ENCODE measurements around the gene DYDC2.
"Not testable (repeated sequence)": the region's sequence is repeated elsewhere in the genome, so short reads cannot be mapped to it uniquely, and the experiment has no call there.

DYDC2 gene

GRCh38 chr10:80357851-80358125 lies 1.2 kb downstream of the DYDC2 start:
- TF ChIP-seq CTCF (IDR thresholded peaks at IDR 0.05; ENCODE audit: low read depth, low read length, missing control alignments): no peak
- in situ Hi-C loops (cut with HindIII; ENCODE audit: low sequenced_read_pairs): no loop called here
- no peak for DNase-seq (ENCODE audit: low read depth)
- H3K4me3 ChIP-seq (ENCODE audit: low read depth, low read length): no peak overlapping the region

- H3K4me3 ChIP-seq (ENCODE audit: low read depth, low read length); DNase-seq (ENCODE audit: low read depth); in situ Hi-C loops (cut with HindIII; ENCODE audit: low sequenced_read_pairs): not testable (repeated sequence)
These were observed 2.3 kb downstream of the DYDC2 start for GRCh38 chr10:80358925-80359324.

- in situ Hi-C loops (cut with HindIII; ENCODE audit: low sequenced_read_pairs): no loop called here
- TF ChIP-seq CTCF (IDR thresholded peaks at IDR 0.05; ENCODE audit: low read depth, low read length, missing control alignments): no peak
- no peak overlapping the region for H3K4me3 ChIP-seq (ENCODE audit: low read depth, low read length)
- DNase-seq (ENCODE audit: low read depth): no peak
These were observed 3.1 kb downstream of the DYDC2 start for GRCh38 chr10:80359644-80360043.

GRCh38 chr10:80365510-80365909 lies 8.9 kb downstream of the DYDC2 start:
- in situ Hi-C loops (cut with HindIII; ENCODE audit: low sequenced_read_pairs): no loop called here
- TF ChIP-seq CTCF (IDR thresholded peaks at IDR 0.05; ENCODE audit: low read depth, low read length, missing control alignments): no peak
- no peak for DNase-seq (ENCODE audit: low read depth)
- H3K4me3 ChIP-seq (ENCODE audit: low read depth, low read length): no peak overlapping the region

- no peak for DNase-seq (ENCODE audit: low read depth)
- H3K4me3 ChIP-seq (ENCODE audit: low read depth, low read length): no peak overlapping the region
- in situ Hi-C loops (cut with HindIII; ENCODE audit: low sequenced_read_pairs): no loop called here
- TF ChIP-seq CTCF (IDR thresholded peaks at IDR 0.05; ENCODE audit: low read depth, low read length, missing control alignments): no peak
These were observed 14.9 kb downstream of the DYDC2 start for GRCh38 chr10:80371467-80371866.

GRCh38 chr10:80372675-80373074 lies 16.1 kb downstream of the DYDC2 start:
- no peak for TF ChIP-seq CTCF (IDR thresholded peaks at IDR 0.05; ENCODE audit: low read depth, low read length, missing control alignments)
- no peak overlapping the region for H3K4me3 ChIP-seq (ENCODE audit: low read depth, low read length)
- in situ Hi-C loops (cut with HindIII; ENCODE audit: low sequenced_read_pairs): no loop called here
- DNase-seq (ENCODE audit: low read depth): no peak

GRCh38 chr10:80373502-80373901 lies 16.9 kb downstream of the DYDC2 start:
- in situ Hi-C loops (cut with HindIII; ENCODE audit: low sequenced_read_pairs): no loop called here
- no peak overlapping the region for H3K4me3 ChIP-seq (ENCODE audit: low read depth, low read length)
- TF ChIP-seq CTCF (IDR thresholded peaks at IDR 0.05; ENCODE audit: low read depth, low read length, missing control alignments): no peak
- no peak for DNase-seq (ENCODE audit: low read depth)

Measured in astrocyte of the cerebellum (primary cell).